NOMO-1 treated with DMSO at 0.1 percent for 48 hours (cell line): Measurements from ENCODE around the gene KIF26B.
"Not testable (repeated sequence)": the region's sequence is repeated elsewhere in the genome, so short reads cannot be mapped to it uniquely, and the experiment has no call there.

ENCODE experiments used
- DNase-seq: peaks from one replicate; lab custom pipeline; 2025; ENCODE audit not compliant: unreplicated experiment; lab: John Stamatoyannopoulos, UW

The KIF26B gene

DNA sequence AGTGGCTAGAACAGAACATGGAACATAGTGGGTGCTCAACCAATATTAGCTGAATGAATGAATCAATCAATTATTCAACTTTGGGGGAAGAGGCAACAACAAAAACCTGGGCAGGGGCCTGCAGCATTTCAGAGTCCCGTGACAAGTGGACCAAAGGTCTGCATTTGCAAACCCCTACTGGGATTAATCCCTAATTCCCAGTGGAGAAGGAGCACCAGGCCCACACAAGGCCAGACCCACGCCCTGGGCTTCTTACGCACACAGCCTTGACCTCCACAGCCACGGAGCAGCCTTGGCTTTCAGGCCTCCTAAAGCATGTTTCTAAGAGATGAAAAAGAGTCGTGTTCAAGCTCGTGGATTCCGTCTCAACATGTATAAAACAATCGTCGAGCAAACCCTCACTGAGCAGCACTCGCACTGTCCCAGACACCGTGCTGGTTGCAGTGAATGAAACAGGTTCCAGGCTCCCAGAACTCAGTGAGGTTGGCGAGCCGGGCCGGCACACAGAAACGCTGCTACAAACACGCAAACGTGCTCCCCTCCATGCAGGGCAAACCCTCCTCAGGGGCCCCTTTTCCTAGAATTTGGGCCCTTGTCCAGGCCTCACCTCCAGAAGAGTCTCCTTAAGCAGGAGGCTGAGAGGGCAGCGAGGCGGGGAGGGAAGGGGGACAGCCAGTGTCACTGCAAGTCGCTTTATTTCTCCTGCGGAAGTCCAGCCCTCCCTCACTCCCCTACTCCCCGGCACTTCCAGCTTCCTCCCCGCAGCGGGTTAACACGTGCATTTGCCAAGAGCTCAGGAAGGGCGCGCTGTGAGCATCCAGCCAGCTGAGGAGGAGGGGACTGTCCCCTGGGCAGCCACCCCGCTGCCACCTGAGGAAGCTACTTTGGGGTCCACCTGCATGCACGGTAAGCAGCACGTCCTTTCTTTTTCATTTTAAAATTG is 556.4 kb downstream of the KIF26B start:
- no peak for DNase-seq

DNA sequence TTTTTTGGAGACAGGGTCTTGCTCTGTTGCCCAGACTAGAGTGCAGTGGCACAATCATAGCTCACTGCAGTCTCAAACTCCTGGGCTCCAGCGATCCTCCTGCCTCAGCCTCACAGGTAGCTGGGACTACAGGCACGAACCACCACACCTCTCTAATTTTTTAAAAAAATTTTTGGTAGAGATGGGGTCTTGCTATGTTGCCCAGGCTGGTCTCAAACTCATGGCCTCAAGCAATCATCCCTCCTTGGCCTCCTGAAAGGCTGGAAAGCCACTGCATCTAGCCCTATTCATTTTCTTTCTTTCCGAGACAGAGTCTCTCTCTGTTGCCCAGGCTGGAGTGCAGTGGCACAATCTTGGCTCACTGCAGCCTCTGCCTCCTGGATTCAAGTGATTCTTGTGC is 559.2 kb downstream of the KIF26B start:
- DNase-seq, result not testable (repeated sequence)

DNA sequence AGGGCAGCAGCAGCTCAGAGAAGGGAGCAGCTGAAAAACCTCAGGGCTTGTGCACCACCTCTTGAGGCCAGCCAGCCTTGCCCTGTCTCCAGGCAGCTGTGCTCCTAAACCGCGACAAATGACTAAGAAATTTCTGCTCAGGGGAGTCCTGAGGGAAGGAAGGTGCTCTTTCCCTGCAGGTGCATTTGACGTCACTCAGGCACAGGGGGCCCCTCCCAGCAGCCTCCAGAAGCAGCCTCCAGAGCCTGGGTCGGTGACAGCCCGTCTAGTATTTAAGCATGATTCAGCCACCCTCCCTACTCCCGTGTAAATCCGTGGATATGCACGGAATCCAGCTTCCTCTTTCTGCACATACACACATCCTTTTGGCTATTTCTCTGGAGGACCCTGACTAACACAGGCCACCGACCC is 560.5 kb downstream of the KIF26B start:
- DNase-seq, result no peak

DNA sequence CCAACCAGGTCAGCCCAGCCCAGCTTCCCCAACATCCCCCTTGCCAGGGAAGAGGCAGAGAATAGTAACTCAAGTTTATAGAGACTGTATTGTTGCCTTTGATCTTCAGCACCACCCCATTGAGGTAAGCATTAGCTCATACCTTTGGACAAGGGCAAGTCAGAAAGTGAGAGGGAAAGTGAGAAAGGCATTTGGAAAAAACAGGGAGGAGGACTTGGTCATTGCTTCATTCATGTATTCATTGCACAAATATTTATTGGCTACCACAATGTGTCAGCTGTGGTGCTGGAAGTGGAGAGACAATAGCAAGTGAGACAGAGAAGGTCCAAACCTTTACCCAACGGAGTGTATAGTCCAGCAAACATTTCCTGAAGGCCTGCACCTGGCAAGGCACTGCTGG is 561.2 kb downstream of the KIF26B start:
- no peak for DNase-seq

DNA sequence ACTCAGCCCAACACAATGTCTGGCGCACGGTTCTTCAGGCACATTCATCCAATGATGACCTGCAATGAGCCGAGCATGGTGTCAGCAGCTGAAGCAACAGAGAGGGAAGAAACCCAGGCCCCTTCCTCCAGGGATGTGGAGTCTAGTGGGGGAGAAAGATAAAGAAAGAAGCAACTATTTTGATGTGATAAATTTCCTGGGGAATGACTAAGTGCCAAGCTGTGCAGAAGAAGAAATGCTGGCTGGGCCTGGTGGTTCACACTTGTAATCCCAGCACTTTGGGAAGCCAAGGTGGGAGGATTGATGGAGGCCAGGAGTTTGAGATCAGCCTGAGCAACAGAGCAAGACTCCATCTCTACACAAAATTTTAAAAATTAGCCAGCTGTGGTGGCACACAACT is 561.8 kb downstream of the KIF26B start:
- no peak for DNase-seq

DNA sequence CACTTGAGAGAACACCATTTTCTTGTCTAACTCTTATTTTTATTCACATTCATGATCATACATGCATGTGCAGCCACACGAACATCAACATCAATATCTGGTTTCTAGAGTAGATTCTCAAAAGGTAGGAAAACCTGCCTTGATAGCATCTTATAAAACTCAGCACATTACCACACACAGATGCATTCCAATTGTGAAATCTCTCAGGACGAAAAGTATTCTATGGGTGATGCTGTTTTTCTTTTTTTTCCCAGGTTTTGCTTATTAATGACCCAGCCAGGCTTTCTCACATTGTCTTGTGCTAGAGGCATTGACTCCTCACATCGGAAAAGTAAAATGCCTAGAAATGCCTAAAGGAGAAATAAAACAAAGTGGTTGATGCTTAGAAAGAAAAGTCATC is 562.8 kb downstream of the KIF26B start:
- no peak for DNase-seq

DNA sequence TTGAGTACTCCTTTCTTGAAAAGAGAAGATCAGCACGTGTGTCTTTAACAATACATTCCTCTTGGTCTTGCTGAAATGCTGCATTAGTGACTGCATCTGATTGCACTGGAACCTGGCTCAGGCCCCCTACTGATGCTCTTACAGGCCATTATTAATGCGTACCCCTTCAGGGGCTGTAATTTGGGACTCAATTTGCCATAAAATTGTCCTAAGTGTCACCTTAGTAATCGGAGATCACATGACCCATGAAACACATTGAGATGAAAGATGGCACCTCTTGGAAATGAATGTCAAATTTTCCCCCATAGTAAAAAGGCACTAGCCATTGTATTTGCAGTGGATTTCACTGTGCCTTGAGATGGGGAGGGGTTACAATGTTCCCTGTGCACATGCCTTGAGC is 563.3 kb downstream of the KIF26B start:
- DNase-seq, result no peak

DNA sequence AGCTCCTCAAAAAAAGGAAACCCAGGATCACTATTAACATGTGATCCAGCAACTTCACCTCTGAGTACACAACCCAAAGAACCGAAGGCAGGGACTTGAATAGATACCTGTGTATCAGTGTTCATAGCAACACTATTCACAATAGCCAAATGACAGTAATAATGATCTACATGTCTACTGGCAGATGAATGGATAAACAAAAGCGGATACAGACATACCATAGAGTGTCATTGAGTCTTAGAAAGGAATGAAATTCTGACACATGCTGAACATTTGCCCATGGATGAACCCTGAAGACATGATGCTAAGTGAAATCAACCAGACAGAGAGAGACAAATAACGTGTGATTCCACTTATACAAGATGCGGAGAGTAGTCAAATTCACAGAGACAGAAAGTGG is 564.2 kb downstream of the KIF26B start:
- DNase-seq, result no peak

DNA sequence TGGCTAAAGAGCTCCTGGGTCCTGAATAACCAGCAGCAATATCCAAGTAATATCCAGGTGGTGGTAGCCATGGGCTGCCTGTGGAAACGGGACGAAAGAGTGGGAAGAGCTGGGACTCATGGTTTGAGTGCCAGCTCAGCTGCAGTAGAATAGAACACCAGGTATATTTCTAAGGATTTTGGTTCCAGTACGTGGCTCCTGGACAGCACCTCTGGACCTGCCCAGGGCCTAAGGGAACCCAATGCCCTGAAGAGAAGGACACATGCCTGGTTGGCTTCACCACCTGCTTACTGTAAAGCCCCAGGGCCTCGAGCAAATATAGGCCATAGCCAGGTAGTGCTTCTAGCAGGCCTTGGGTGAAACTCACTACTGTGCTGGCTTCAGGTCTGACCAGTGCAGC is 566.7 kb downstream of the KIF26B start:
- no peak for DNase-seq

DNA sequence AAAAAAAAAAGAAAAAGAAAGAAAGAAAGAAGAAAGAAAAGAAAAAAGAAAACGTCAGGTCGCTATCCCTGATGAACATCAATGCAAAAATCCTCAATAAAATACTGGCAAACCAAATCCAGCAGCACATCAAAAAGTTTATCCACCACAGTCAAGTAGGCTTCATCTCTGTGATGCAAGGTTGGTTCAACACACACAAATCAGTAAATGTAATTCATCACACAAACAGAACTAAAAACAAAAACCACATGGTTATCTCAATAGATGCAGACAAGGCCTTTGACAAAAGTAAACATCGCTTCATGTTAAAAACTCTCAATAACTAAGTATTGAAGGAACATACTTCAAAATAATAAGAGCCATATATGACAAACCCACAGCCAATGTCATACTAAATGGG is 573.2 kb downstream of the KIF26B start:
- DNase-seq, result not testable (repeated sequence)

DNA sequence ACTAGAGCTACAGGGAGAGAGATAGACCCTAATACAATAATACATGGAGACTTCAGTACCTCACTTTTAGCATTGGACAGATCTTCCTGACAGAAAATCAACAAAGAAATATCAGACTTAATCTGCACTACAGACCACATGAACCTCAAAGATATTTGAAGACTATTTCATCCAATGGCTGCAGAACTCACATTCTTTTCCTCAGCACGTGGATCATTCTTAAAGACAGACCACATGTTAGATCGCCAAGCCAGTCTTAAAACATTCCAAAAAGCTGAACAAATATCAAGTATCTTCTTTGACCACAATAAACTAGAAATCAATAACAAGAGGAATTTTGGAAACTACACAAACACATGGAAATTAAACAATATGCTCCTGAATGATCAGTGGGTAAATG is 576.0 kb downstream of the KIF26B start:
- no peak for DNase-seq

DNA sequence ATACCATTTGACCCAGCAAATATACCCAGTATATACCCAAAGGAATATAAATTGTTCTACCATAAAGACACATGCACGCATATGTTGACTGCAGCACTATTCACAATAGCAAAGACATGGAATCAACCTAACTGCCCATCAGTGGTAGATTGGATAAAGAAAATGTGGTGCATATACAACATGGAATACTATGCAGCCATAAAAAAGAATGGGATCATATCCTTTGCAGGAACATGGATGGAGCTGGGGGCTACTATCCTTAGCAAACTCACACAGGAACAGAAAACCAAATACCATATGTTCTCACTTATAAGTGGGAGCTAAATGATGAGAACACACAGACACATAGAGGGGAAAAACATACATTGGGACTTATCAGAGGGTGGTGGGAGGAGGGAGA is 585.6 kb downstream of the KIF26B start:
- not testable (repeated sequence) for DNase-seq

DNA sequence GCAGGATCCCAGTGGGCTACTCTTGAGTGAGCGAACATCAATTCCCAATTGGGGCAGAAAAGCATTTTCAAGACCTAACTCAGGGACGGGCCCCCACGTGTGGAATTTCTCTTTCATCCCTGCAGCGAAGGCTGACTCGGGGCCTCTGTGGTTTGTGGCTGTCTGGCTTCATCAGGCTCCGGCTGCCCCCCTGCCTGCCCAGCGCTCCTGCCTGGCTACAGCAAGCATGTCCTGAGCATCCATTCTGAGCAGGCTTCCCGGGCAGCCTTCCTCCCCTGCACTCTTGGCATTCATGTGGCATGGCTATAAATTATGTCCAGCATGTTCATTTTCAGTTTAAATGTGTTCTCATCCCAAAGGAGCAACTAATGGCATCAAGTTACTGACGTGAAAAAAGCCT is 588.1 kb downstream of the KIF26B start:
- no peak for DNase-seq

DNA sequence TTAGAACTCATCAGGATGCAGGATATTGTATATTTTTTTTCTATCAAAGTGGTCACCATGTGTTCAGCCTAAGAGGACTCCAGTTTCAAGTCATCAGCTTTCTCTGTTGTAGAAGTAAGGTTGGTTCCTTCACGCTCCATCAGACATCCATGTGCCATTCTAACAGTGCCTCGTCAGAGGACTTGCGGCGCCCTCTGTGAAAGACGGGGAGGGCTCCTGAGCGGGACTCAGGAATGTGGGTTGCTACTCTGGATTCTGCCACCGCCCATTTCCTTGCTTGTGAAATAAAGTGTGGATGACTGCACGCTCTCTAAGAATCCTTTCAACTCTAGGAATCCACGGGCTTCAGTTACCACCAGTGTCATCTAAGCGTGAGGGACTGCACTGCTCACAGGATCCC is 593.5 kb downstream of the KIF26B start:
- DNase-seq, result no peak

DNA sequence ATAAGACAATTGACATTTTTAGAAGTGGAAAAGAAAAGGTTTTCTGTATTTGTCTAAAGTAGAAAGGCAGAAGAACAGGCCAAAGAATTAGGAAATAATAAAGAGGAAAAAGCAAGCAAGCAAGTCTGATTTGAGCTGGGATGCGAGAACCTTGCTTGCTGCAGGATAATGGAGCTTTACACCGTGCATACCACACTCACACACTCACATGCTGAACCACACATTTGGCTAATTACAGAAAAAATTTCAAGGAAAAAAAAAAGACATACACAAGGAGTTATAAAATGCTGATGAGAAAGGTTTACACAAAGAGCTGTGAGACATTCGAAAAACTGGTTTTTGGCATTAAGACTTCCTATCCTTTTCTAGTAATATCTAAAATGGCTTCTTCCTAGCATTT is 593.9 kb downstream of the KIF26B start:
- no peak for DNase-seq

DNA sequence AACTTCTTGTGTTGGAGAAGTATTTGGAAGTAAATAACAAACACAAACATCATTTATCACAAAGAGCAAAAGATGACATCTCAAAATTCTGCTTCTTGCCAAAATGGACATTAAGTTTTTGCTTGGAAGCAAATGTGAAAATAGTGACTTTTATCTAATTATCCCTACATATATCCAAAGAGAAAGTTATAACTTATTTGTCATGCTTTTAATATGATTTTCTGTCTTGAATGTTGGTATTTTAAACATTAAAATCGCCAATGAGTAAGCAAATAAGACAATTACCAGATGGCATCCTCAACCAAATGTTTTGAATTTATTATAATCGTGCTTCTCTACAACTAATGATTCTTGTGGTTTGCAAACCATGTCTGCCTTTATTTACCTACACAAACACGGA is 594.3 kb downstream of the KIF26B start:
- no peak for DNase-seq

DNA sequence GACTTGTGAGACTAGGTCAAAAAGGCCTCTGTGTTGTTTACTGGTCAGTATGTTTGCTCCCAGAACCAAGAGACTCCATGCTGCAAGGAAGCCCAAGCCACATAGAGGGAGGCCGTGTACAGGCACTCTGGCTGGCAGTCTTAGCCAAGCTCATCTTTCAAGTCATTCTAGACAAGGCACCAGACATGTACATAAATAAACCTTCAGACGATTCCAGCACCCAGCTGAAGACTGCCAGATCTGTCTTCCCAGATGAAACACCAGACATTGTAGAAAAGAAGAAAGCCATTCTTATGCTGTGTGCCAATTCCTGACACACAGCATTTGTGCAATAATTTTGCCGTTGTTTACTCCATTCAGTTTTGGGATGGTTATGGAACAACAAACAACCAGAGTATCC is 595.5 kb downstream of the KIF26B start:
- DNase-seq, result no peak

DNA sequence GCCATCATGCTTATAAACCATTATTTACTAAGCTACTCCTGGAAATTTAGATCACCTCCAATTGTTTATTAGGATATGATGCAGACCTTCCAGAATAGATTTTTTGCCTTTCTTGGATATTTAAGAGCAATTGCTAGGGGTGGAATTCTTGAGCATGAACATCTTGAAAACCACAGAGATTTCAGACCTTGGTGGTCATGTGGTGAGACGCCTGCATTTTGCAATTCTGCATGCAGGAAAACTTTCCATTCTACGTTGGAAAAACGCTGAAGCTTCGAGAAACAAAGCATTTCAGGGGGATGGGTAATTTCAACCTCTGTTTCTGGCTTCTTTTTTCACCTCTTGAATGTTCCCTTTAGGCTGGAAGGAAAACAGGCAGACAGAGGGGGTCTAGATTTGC is 596.3 kb downstream of the KIF26B start:
- no peak for DNase-seq

DNA sequence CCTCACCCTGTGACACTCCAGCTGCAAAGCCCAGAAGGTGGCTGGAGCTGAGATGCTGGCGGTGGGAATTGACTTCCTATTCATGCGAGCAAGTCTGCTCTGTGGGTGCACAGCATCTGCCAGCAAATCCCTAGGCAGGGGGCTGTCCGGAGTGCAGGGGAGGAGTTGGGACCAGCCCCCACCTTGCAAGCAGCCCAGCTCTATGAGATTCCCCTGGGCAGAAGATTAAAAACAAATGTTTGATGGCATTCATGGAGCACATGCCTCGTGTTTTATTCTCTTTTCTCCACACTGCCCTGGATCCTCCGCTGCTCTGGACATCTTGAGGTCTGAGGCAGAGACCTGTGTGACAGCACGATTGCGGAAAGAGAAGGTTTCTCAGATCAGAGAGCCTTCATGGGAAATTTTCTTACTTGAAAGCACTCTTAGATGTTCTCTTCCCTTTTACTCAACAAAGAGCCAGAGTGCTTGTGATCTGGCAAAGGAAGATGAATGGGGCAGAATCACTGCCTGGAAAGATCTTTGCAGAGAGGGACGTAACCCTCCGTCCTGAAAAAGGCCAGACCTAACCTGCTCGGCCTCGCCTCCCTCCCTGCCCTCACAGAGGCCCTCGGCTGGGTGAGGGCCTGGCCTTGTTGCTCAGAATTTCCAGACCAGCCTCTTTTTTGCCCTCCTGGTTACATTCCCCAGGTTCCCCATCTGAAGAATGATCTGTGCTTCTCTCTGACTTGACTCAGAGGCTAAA is 597.1 kb downstream of the KIF26B start:
- no peak for DNase-seq

DNA sequence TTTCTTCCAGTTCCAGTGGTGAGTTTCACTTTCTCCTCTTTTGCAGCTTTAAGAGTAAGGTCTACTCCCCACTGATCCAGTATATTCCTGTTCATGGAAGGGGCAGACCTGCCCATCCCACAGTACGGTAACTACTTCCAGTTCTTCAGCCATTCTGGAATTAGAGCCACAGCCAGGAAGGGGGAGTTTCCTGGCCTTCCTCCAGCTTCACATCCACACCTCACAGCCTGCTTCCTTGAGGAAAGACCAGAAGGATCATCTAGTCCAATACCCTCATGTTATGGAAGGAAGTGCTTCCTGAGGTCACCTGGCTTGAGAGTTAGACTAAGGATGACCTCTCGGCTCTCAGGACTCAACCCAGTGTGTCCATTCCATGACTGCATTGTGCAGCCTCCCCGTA is 597.8 kb downstream of the KIF26B start:
- DNase-seq, result no peak

DNA sequence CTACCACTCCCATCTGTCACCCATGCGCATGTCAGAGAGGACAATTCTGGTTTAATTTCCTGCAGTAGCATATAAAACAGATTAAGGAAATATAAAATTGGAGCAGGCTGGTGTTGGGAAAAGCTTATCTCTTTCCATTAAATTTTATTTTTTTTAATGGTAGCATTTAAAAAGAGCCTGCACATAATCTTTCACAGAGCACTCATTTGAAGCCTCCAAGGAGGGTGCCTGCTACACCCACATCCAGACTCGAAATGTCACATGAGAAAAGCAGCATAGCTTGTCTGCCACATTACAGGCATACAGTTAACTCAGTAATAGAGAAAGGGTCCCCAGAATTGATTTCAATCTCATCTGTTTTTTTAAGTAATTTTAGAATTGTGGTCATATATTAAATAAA is 599.0 kb downstream of the KIF26B start:
- no peak for DNase-seq

DNA sequence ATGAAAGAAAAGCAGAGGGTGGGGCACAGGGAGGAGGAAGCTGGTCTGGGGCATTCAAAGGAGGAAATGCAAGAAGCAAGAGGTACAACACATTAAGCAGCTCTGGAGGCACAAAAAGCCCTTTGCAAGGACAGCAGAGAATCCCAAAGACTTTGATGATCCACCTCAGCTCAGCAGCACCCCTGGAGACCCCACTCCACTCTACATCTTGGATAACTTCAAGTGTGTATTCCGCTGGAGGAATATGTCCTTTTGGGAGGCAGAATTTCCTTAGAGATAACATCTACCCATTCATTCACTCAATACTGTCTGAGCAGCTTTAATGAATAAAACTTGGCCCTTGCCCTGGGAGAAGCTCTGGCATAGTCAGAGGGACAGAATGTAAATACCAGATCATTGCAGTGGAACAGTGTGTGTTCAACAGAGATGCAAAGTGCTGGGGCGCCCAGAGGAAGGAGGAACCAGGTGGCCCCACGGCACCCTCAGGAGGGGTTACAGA is 599.7 kb downstream of the KIF26B start:
- no peak for DNase-seq
